Measurements from ENCODE around the gene FGD2. TPM values are rescaled to one million over a fixed set of nuclear protein-coding genes. Genes with fewer than 3 reads are reported as not detected.

Gene FGD2
- polyA plus RNA-seq, 1 experiment, result not detected

- Histone ChIP-seq H3K9me3 (ENCODE audit: control insufficient read depth, insufficient read depth, low read length) (no peaks in the 10 kb centered on the region; the same call in 1 of the 2 replicates), H3K27me3 (ENCODE audit: control insufficient read depth, insufficient read depth, low read length) (no peaks in the 10 kb centered on the region), H3K4me3 (ENCODE audit: low read depth, low read length) (no peak overlapping the region), H3K27ac (ENCODE audit: low read depth, low read length) (no peak overlapping the region)
- no peak for TF ChIP-seq CTCF (IDR thresholded peaks at IDR 0.05; ENCODE audit: low read depth, low read length)
- CTCF ChIA-PET, result interaction anchor here (0.6 to 16.0 kb wide), 73 partner anchors 9 to 327 kb away, joined by 3 to 597 read pairs (median 4); partner anchors contain the start of genes C6orf89, MTCH1, PIM1 and PPIL1
- POLR2A ChIA-PET, result interaction anchor here (0.6 to 1.6 kb wide), 6 partner anchors 32 to 253 kb away, joined by 3 to 14 read pairs (median 6); partner anchors contain the start of genes C6orf89 and MTCH1
- no peak for DNase-seq (ENCODE audit: low read depth, low spot score)
Observed at GRCh38 chr6:37017606-37018197, 12.2 kb downstream of the FGD2 start.

GRCh38 chr6:37018198-37019064, 13.0 kb downstream of the FGD2 start:
- H3K27me3 ChIP-seq (ENCODE audit: control insufficient read depth, insufficient read depth, low read length), result no peaks in the 10 kb centered on the region
- peak; percentile 82 for DNase-seq (ENCODE audit: low read depth, low spot score)
- POLR2A ChIA-PET, result interaction anchor here (0.6 to 1.6 kb wide), 6 partner anchors 32 to 254 kb away, joined by 3 to 14 read pairs (median 6); partner anchors contain the start of genes C6orf89 and MTCH1
- peak; percentile 95 for TF ChIP-seq CTCF (IDR thresholded peaks at IDR 0.05; ENCODE audit: low read depth, low read length)
- H3K9me3 ChIP-seq (ENCODE audit: control insufficient read depth, insufficient read depth, low read length), result no peaks in the 10 kb centered on the region; the same call in 1 of the 2 replicates
- CTCF ChIA-PET, result interaction anchor here (0.5 to 16.0 kb wide), 75 partner anchors 8 to 328 kb away, joined by 3 to 597 read pairs (median 5); partner anchors contain the start of genes C6orf89, MTCH1, PIM1 and PPIL1
- no peak overlapping the region for H3K27ac ChIP-seq (ENCODE audit: low read depth, low read length)
- no peak overlapping the region for H3K4me3 ChIP-seq (ENCODE audit: low read depth, low read length)

GRCh38 chr6:37019065-37019450, 13.6 kb downstream of the FGD2 start:
- Histone ChIP-seq H3K9me3 (ENCODE audit: control insufficient read depth, insufficient read depth, low read length) (no peaks in the 10 kb centered on the region; the same call in 1 of the 2 replicates), H3K4me3 (ENCODE audit: low read depth, low read length) (no peak overlapping the region), H3K27ac (ENCODE audit: low read depth, low read length) (peak overlapping the region; percentile 2), H3K27me3 (ENCODE audit: control insufficient read depth, insufficient read depth, low read length) (no peaks in the 10 kb centered on the region)
- no peak for DNase-seq (ENCODE audit: low read depth, low spot score)
- POLR2A ChIA-PET, result interaction anchor here (1.6 kb wide), 1 partner anchor 191 kb away, joined by 8 read pairs; no protein-coding TSS in a partner anchor
- CTCF ChIA-PET, result interaction anchor here (0.5 to 16.0 kb wide), 21 partner anchors 10 to 258 kb away, joined by 3 to 597 read pairs (median 10); partner anchors contain the start of genes C6orf89, PIM1 and PPIL1
- no peak for TF ChIP-seq CTCF (IDR thresholded peaks at IDR 0.05; ENCODE audit: low read depth, low read length)

- ChIA-PET POLR2A (no interaction called here), CTCF (interaction anchor here (0.8 to 16.0 kb wide), 12 partner anchors 10 to 254 kb away, joined by 3 to 597 read pairs (median 6); partner anchors contain the start of genes C6orf89, PIM1 and PPIL1)
- H3K27ac ChIP-seq (ENCODE audit: low read depth, low read length), result no peak overlapping the region
- no peak overlapping the region for H3K4me3 ChIP-seq (ENCODE audit: low read depth, low read length)
- no peak for DNase-seq (ENCODE audit: low read depth, low spot score)
- no peak for TF ChIP-seq CTCF (IDR thresholded peaks at IDR 0.05; ENCODE audit: low read depth, low read length)
- H3K27me3 ChIP-seq (ENCODE audit: control insufficient read depth, insufficient read depth, low read length), result peaks cover 3% of the 10 kb centered on the region
- no peaks in the 10 kb centered on the region for H3K9me3 ChIP-seq (ENCODE audit: control insufficient read depth, insufficient read depth, low read length)
Observed at GRCh38 chr6:37020381-37020780, 14.9 kb downstream of the FGD2 start.

All from AG04450 (cell line).